ENCODE results near the gene USP48. TPM values are rescaled to one million over a fixed set of nuclear protein-coding genes. Genes with fewer than 3 reads are reported as not detected.

Gene USP48
- total and polyA plus RNA-seq, 2 of the 13 experiments (the other 11 are each of a cell fraction or from before 2014, with no cell fraction given) = 30.4 to 30.7 TPM

DNA sequence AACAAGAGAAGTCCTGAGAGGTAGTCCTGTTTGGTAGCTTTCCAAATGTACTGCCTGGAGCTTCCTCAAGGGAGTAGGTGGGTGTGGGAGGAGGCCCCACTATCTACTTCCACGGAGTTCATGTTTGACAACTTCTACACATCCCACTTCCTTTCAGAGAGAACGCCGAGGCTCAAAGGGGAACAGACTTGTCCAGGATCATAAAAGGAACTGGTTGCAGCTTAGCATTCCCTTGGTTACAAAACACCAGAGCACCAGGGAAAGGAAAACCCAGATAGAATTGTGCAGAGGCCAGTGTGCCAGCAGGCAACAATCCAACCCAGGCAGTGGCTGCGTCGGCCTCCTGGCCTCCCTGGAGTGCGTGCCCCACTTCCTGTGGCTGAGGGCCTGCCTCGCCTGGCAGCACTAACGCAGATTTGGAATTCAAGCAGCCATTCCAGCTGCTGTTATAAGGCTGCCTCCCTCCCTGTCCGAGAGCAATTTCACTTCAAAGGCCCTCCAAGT is 109.6 kb downstream of the USP48 start:
- H4K20me1 ChIP-seq (ENCODE audit: insufficient read depth, low read length) = no peaks in the 10 kb centered on the region
- no peaks in the 10 kb centered on the region for H3K27me3 ChIP-seq (ENCODE audit: control insufficient read depth in 1 of 2, insufficient read depth in 2 of 2, low read length in 2 of 2)
- ATAC-seq (no peak), DNase-seq (ENCODE audit: low spot score) (no peak), FAIRE-seq (no peak)
- CTCF ChIA-PET (ENCODE audit: low intra/inter-chr PET ratio, low total read pairs) = no interaction called here
- in situ Hi-C loops (cut with HindIII; ENCODE audit: extremely low pct_ligation_motif_present, low pct_unique_long_range_greater_than_20kb) (no loop called here), intact Hi-C loops (cut with micrococcal nuclease; ENCODE audit: unreplicated experiment) (no loop called here)
- no peaks in the 10 kb centered on the region for H3K9me3 ChIP-seq (ENCODE audit: low read length)
- peaks cover 40% of the 10 kb centered on the region for H3K4me1 ChIP-seq (ENCODE audit: insufficient read depth, low read length)
- POLR2A ChIA-PET = no interaction called here
- H3K27ac ChIP-seq (ENCODE audit: extremely low read length, insufficient read depth, low read length) = no peak overlapping the region
- H3K9ac ChIP-seq (ENCODE audit: insufficient read depth, low read depth, low read length) = no peak overlapping the region
- H3K4me2 ChIP-seq (ENCODE audit: low read depth, low read length) = no peak overlapping the region
- H2AFZ ChIP-seq (ENCODE audit: low read length) = no peak overlapping the region
- H3K36me3 ChIP-seq (replicated peaks in 1 of 2; ENCODE audit: control insufficient read depth in 1 of 2, insufficient read depth in 2 of 2, low read length in 2 of 2) = no peaks in the 10 kb centered on the region
- H3K4me3 ChIP-seq (replicated peaks in 1 of 3; ENCODE audit: insufficient read depth in 1 of 3, low read depth in 2 of 3, low read length in 3 of 3) = no peak overlapping the region
- 31% methylated on average over 5 of the region's 9 CpGs for WGBS (ENCODE audit: low lambda C conversion rate)
- no peak for TF ChIP-seq NCOA1 (CRISPR knock-in tag; IDR thresholded peaks at IDR 0.05)
- TF ChIP-seq TGIF2 (CRISPR knock-in tag; IDR thresholded peaks at IDR 0.05) = no peak
- TF ChIP-seq, protein P1, sequence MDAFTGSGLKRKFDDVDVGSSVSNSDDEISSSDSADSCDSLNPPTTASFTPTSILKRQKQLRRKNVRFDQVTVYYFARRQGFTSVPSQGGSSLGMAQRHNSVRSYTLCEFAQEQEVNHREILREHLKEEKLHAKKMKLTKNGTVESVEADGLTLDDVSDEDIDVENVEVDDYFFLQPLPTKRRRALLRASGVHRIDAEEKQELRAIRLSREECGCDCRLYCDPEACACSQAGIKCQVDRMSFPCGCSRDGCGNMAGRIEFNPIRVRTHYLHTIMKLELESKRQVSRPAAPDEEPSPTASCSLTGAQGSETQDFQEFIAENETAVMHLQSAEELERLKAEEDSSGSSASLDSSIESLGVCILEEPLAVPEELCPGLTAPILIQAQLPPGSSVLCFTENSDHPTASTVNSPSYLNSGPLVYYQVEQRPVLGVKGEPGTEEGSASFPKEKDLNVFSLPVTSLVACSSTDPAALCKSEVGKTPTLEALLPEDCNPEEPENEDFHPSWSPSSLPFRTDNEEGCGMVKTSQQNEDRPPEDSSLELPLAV (CRISPR knock-in tag; conservative IDR thresholded peaks at IDR 0.05; ENCODE audit: low read depth) = no peak
- no peak for TF ChIP-seq ZNF256 (CRISPR knock-in tag; conservative IDR thresholded peaks at IDR 0.05)
- no peak for TF ChIP-seq AGO1 (IDR thresholded peaks at IDR 0.05; ENCODE audit: low read depth, low read length, poor library complexity, severe bottlenecking)
- no peak for TF ChIP-seq SRY (CRISPR knock-in tag; IDR thresholded peaks at IDR 0.05)
- TF ChIP-seq CBX2 (IDR thresholded peaks at IDR 0.05; ENCODE audit: low read depth, low read length) = no peak
- TF ChIP-seq CBX2 (CRISPR knock-in tag; IDR thresholded peaks at IDR 0.05; ENCODE audit: low read depth) = no peak
- TF ChIP-seq, protein P2, sequence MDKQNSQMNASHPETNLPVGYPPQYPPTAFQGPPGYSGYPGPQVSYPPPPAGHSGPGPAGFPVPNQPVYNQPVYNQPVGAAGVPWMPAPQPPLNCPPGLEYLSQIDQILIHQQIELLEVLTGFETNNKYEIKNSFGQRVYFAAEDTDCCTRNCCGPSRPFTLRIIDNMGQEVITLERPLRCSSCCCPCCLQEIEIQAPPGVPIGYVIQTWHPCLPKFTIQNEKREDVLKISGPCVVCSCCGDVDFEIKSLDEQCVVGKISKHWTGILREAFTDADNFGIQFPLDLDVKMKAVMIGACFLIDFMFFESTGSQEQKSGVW (CRISPR knock-in tag; IDR thresholded peaks at IDR 0.05; ENCODE audit: borderline replicate concordance) = no peak
- TF ChIP-seq ZNF614 (CRISPR knock-in tag; IDR thresholded peaks at IDR 0.05; ENCODE audit: borderline replicate concordance) = no peak
- peaks cover 3% of the 10 kb centered on the region for H3K79me2 ChIP-seq (ENCODE audit: insufficient read depth, low read length)
- no TSS peak for BruUV-seq (replicated peaks)
